ENCODE measurements around the gene IER2. TPM values are rescaled to one million over a fixed set of nuclear protein-coding genes. Genes with fewer than 3 reads are reported as not detected.
A peak's percentile ranks its signal among the peaks of the same experiment; 100 is the strongest.

Gene IER2
- 100 to 1,000 TPM; 203 to 210 TPM for total RNA-seq

- peak; percentile 95 for DNase-seq
- POLR2A ChIA-PET, result interaction anchor here (0.5 to 2.1 kb wide), 13 partner anchors 13 to 1199 kb away, joined by 3 to 15 read pairs (median 3); partner anchors contain the start of gene NACC1
- peak; percentile 42 for ATAC-seq
- peaks cover 30% of the 10 kb centered on the region for H3K36me3 Mint-ChIP-seq (ENCODE audit: low read depth)
- CTCF ChIA-PET, result interaction anchor here (0.9 to 2.3 kb wide), 7 partner anchors 13 to 185 kb away, joined by 3 to 11 read pairs (median 6); partner anchors contain the start of gene NACC1
- H3K27ac Mint-ChIP-seq, result peak within 1 kb of the TSS; percentile 99
- H3K4me3 Mint-ChIP-seq, result peak within 1 kb of the TSS; percentile 99
- peaks cover 20% of the 10 kb centered on the region for H3K4me1 Mint-ChIP-seq (ENCODE audit: low read depth)
- peaks cover 2% of the 10 kb centered on the region for H3K27me3 Mint-ChIP-seq (ENCODE audit: low read depth)
- H3K9me3 Mint-ChIP-seq (ENCODE audit: insufficient read depth), result no peaks in the 10 kb centered on the region
These were observed at the start of gene IER2, which contains the start of gene STX10 for GRCh38 chr19:13150187-13150930. Gene IER2 (plus strand): TSS chr19:13150411. CDS start chr19:13153187, 2,776 bp downstream. Gene STX10 (minus strand): TSS chr19:13150375. CDS start chr19:13150173, 202 bp downstream.

- ChIA-PET CTCF (interaction anchor here (1.8 to 2.8 kb wide), 2 partner anchors 123 to 136 kb away, joined by 7 to 13 read pairs; no protein-coding TSS in a partner anchor), POLR2A (interaction anchor here (1.3 to 2.0 kb wide), 3 partner anchors 51 to 57 kb away, joined by 4 to 8 read pairs (median 4); no protein-coding TSS in a partner anchor)
- no peak overlapping the region for H3K27ac Mint-ChIP-seq
- peaks cover 26% of the 10 kb centered on the region for H3K27me3 Mint-ChIP-seq (ENCODE audit: low read depth)
- no peak for ATAC-seq
- H3K4me1 Mint-ChIP-seq (ENCODE audit: low read depth), result peaks cover 58% of the 10 kb centered on the region
- peaks cover 8% of the 10 kb centered on the region for H3K36me3 Mint-ChIP-seq (ENCODE audit: low read depth)
- no peak for DNase-seq
- peak overlapping the region; percentile 45 for H3K4me3 Mint-ChIP-seq
- H3K9me3 Mint-ChIP-seq (ENCODE audit: insufficient read depth), result no peaks in the 10 kb centered on the region
These were observed 49.2 kb upstream of the IER2 start for GRCh38 chr19:13100841-13101589.

GRCh38 chr19:13101590-13102415 is 48.4 kb upstream of the IER2 start:
- Mint-ChIP-seq H3K27ac (no peak overlapping the region), H3K9me3 (ENCODE audit: insufficient read depth) (no peaks in the 10 kb centered on the region), H3K4me1 (ENCODE audit: low read depth) (peaks cover 55% of the 10 kb centered on the region), H3K4me3 (peak overlapping the region; percentile 45), H3K27me3 (ENCODE audit: low read depth) (peaks cover 18% of the 10 kb centered on the region), H3K36me3 (ENCODE audit: low read depth) (peaks cover 9% of the 10 kb centered on the region)
- DNase-seq (no peak), ATAC-seq (no peak)
- ChIA-PET POLR2A (interaction anchor here (0.8 to 2.0 kb wide), 2 partner anchors 51 to 53 kb away, joined by 4 read pairs; no protein-coding TSS in a partner anchor), CTCF (interaction anchor here (2.8 kb wide), 1 partner anchor 124 kb away, joined by 7 read pairs; no protein-coding TSS in a partner anchor)

- POLR2A ChIA-PET, result interaction anchor here (2.0 kb wide), 1 partner anchor 50 kb away, joined by 4 read pairs; no protein-coding TSS in a partner anchor
- Mint-ChIP-seq H3K27me3 (ENCODE audit: low read depth) (peaks cover 13% of the 10 kb centered on the region), H3K4me3 (peak overlapping the region; percentile 45), H3K4me1 (ENCODE audit: low read depth) (peaks cover 51% of the 10 kb centered on the region), H3K36me3 (ENCODE audit: low read depth) (peaks cover 9% of the 10 kb centered on the region), H3K27ac (no peak overlapping the region), H3K9me3 (ENCODE audit: insufficient read depth) (no peaks in the 10 kb centered on the region)
- CTCF ChIA-PET, result no interaction called here
- no peak for DNase-seq
- ATAC-seq, result no peak
These were observed 47.9 kb upstream of the IER2 start for GRCh38 chr19:13102416-13102665.

- Mint-ChIP-seq H3K36me3 (ENCODE audit: low read depth) (peaks cover 13% of the 10 kb centered on the region), H3K4me3 (peak within 1 kb of the TSS; percentile 58), H3K4me1 (ENCODE audit: low read depth) (peaks cover 47% of the 10 kb centered on the region), H3K27ac (no peak within 1 kb of the TSS), H3K27me3 (ENCODE audit: low read depth) (peaks cover 10% of the 10 kb centered on the region), H3K9me3 (ENCODE audit: insufficient read depth) (no peaks in the 10 kb centered on the region)
- no peak for DNase-seq
- ChIA-PET POLR2A (interaction anchor here (2.0 kb wide), 1 partner anchor 52 kb away, joined by 9 read pairs; no protein-coding TSS in a partner anchor), CTCF (interaction anchor here (1.5 kb wide), 1 partner anchor 218 kb away, joined by 3 read pairs; no protein-coding TSS in a partner anchor)
- peak; percentile 11 for ATAC-seq
These were observed 47.3 kb upstream of the IER2 start, which contains the start of gene LYL1 for GRCh38 chr19:13102666-13103580. Gene LYL1 (minus strand): TSS chr19:13102858. CDS start chr19:13101171, 1,687 bp downstream.

- Mint-ChIP-seq H3K27me3 (ENCODE audit: low read depth) (peaks cover 3% of the 10 kb centered on the region), H3K27ac (peak overlapping the region; percentile 86), H3K36me3 (ENCODE audit: low read depth) (peaks cover 13% of the 10 kb centered on the region), H3K4me3 (peak overlapping the region; percentile 80), H3K9me3 (ENCODE audit: insufficient read depth) (no peaks in the 10 kb centered on the region), H3K4me1 (ENCODE audit: low read depth) (peaks cover 40% of the 10 kb centered on the region)
- DNase-seq (no peak), ATAC-seq (no peak)
- POLR2A ChIA-PET, result interaction anchor here (0.7 to 2.0 kb wide), 5 partner anchors 8 to 51 kb away, joined by 3 to 13 read pairs (median 4); partner anchors contain the start of gene TRMT1
- CTCF ChIA-PET, result interaction anchor here (0.7 to 3.1 kb wide), 18 partner anchors 10 to 219 kb away, joined by 3 to 28 read pairs (median 5); partner anchors contain the start of genes IER2, NACC1, STX10 and TRMT1
These were observed 46.4 kb upstream of the IER2 start for GRCh38 chr19:13103581-13104359.

- ATAC-seq (peak; percentile 55), DNase-seq (peak; percentile 75)
- Mint-ChIP-seq H3K27ac (peak overlapping the region; percentile 86), H3K9me3 (ENCODE audit: insufficient read depth) (no peaks in the 10 kb centered on the region), H3K36me3 (ENCODE audit: low read depth) (peaks cover 13% of the 10 kb centered on the region), H3K27me3 (ENCODE audit: low read depth) (no peaks in the 10 kb centered on the region), H3K4me3 (peak overlapping the region; percentile 80), H3K4me1 (ENCODE audit: low read depth) (peaks cover 36% of the 10 kb centered on the region)
- POLR2A ChIA-PET, result interaction anchor here (0.5 to 2.9 kb wide), 11 partner anchors 9 to 291 kb away, joined by 3 to 21 read pairs (median 4); partner anchors contain the start of genes FARSA, NACC1, SYCE2 and TRMT1
- CTCF ChIA-PET, result interaction anchor here (0.7 to 3.1 kb wide), 24 partner anchors 10 to 219 kb away, joined by 3 to 28 read pairs (median 4); partner anchors contain the start of genes IER2, NACC1, STX10 and TRMT1
These were observed 45.8 kb upstream of the IER2 start for GRCh38 chr19:13104360-13104847.

GRCh38 chr19:13104848-13105711 is 45.1 kb upstream of the IER2 start:
- peak; percentile 67 for DNase-seq
- ChIA-PET POLR2A (interaction anchor here (0.5 to 2.9 kb wide), 11 partner anchors 10 to 292 kb away, joined by 3 to 21 read pairs (median 4); partner anchors contain the start of genes FARSA, NACC1, SYCE2 and TRMT1), CTCF (interaction anchor here (1.0 to 3.1 kb wide), 24 partner anchors 11 to 220 kb away, joined by 3 to 28 read pairs (median 4); partner anchors contain the start of genes IER2, NACC1, STX10 and TRMT1)
- Mint-ChIP-seq H3K27ac (peak overlapping the region; percentile 86), H3K4me1 (ENCODE audit: low read depth) (peaks cover 32% of the 10 kb centered on the region), H3K27me3 (ENCODE audit: low read depth) (no peaks in the 10 kb centered on the region), H3K4me3 (peak overlapping the region; percentile 80), H3K9me3 (ENCODE audit: insufficient read depth) (no peaks in the 10 kb centered on the region), H3K36me3 (ENCODE audit: low read depth) (peaks cover 12% of the 10 kb centered on the region)
- ATAC-seq, result peak; percentile 37

Data from activated CD8-positive, alpha-beta T cell treated with anti-CD3 and anti-CD28 coated beads, Interleukin-2, amount 10 ng/mL, durations not matched to agents 7 days and 5 days (primary cell).